ENCODE data around the gene IL13. TPM values are rescaled to one million over a fixed set of nuclear protein-coding genes. Genes with fewer than 3 reads are reported as not detected.

The IL13 gene
- total and polyA plus RNA-seq, 10 of the 15 experiments (the other 5 are each of a cell fraction or from before 2014, with no cell fraction given), result 0.06 to 0.40 (median 0.11) TPM; not detected in 6

GRCh38 chr5:132641841-132642240, 16.1 kb upstream of the IL13 start:
- FAIRE-seq (no peak), ATAC-seq (no peak), DNase-seq (ENCODE audit: low read depth, low spot score) (no peak)
- WGBS (ENCODE audit: insufficient coverage, insufficient replicate concordance, low lambda C conversion rate, missing lambda C conversion rate), result 97% methylated on average over 3 of the region's 3 CpGs
- no peaks in the 10 kb centered on the region for H4K20me1 ChIP-seq (ENCODE audit: control insufficient read depth, insufficient read depth)
- no peaks in the 10 kb centered on the region for H3K79me2 ChIP-seq (ENCODE audit: control insufficient read depth, insufficient read depth, low read length)
- H3K9ac ChIP-seq (ENCODE audit: control insufficient read depth, insufficient read depth, low read length), result no peak overlapping the region
- in situ Hi-C loops (cut with MboI) (no loop called here), intact Hi-C loops (cut with micrococcal nuclease; ENCODE audit: unreplicated experiment) (loop anchor here (2.0 kb wide), 1 partner anchor 19 kb away; no protein-coding TSS in a partner anchor)
- no peaks in the 10 kb centered on the region for H3K27me3 ChIP-seq (replicated peaks in 1 of 2; ENCODE audit: control insufficient read depth in 2 of 2, insufficient read depth in 2 of 2, low read length in 1 of 2)
- no peaks in the 10 kb centered on the region; the same call in 2 of the 3 replicates for H3K9me3 ChIP-seq (replicated peaks; ENCODE audit: control insufficient read depth, insufficient read depth, low read length)
- peak overlapping the region; percentile 34; the same call in 1 of the 2 replicates for H3K27ac ChIP-seq (ENCODE audit: control insufficient read depth, insufficient read depth)
- H3K4me2 ChIP-seq (ENCODE audit: control insufficient read depth, insufficient read depth), result no peak overlapping the region
- peaks cover 41% of the 10 kb centered on the region for H3K4me1 ChIP-seq (ENCODE audit: control insufficient read depth, insufficient read depth, low read length)
- no peak overlapping the region for H3K4me3 ChIP-seq
- H2AFZ ChIP-seq (ENCODE audit: control insufficient read depth, low read depth, low read length), result no peak overlapping the region
- ChIA-PET SMC1A (ENCODE audit: uncharacterized antibody, unreplicated experiment) (interaction anchor here (0.8 to 7.8 kb wide), 18 partner anchors 8 to 176 kb away, joined by 3 to 119 read pairs (median 5); partner anchors contain the start of genes CCNI2, IL13, IL4 and KIF3A), CTCF (interaction anchor here (0.8 to 4.8 kb wide), 8 partner anchors 11 to 178 kb away, joined by 3 to 28 read pairs (median 8); partner anchors contain the start of gene IL13), RAD21 (ENCODE audit: unreplicated experiment) (interaction anchor here (1.1 to 5.7 kb wide), 13 partner anchors 11 to 227 kb away, joined by 3 to 113 read pairs (median 6); partner anchors contain the start of genes IL13 and IL4), POLR2A (interaction anchor here (1.3 to 6.3 kb wide), 5 partner anchors 12 to 47 kb away, joined by 3 to 53 read pairs (median 17); partner anchors contain the start of gene IL13)
- TF ChIP-seq CEBPZ (IDR thresholded peaks at IDR 0.05; ENCODE audit: low read depth, low read length) (no peak), MXI1 (IDR thresholded peaks at IDR 0.05; ENCODE audit: low read depth, low read length) (no peak), CBX3 (IDR thresholded peaks at IDR 0.05; ENCODE audit: borderline replicate concordance, low read depth) (no peak), TAF1 (IDR thresholded peaks at IDR 0.05; ENCODE audit: borderline replicate concordance, low read depth, low read length) (no peak), MAX (IDR thresholded peaks at IDR 0.05; ENCODE audit: low read depth, low read length) (no peak), LARP7 (IDR thresholded peaks at IDR 0.05) (no peak), POLR2AphosphoS5 (IDR thresholded peaks at IDR 0.05; ENCODE audit: low read length) (no peak)
- TF ChIP-seq, protein P1, sequence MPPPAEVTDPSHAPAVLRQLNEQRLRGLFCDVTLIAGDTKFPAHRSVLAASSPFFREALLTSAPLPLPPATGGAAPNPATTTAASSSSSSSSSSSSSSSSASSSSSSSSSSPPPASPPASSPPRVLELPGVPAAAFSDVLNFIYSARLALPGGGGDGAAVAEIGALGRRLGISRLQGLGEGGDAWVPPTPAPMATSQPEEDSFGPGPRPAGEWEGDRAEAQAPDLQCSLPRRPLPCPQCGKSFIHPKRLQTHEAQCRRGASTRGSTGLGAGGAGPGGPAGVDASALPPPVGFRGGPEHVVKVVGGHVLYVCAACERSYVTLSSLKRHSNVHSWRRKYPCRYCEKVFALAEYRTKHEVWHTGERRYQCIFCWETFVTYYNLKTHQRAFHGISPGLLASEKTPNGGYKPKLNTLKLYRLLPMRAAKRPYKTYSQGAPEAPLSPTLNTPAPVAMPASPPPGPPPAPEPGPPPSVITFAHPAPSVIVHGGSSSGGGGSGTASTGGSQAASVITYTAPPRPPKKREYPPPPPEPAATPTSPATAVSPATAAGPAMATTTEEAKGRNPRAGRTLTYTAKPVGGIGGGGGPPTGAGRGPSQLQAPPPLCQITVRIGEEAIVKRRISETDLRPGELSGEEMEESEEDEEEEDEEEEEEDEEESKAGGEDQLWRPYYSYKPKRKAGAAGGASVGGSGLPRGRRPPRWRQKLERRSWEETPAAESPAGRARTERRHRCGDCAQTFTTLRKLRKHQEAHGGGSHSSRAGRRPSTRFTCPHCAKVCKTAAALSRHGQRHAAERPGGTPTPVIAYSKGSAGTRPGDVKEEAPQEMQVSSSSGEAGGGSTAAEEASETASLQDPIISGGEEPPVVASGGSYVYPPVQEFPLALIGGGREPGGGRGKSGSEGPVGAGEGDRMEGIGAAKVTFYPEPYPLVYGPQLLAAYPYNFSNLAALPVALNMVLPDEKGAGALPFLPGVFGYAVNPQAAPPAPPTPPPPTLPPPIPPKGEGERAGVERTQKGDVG (CRISPR knock-in tag; IDR thresholded peaks at IDR 0.05), result no peak
- TF ChIP-seq, protein P2, sequence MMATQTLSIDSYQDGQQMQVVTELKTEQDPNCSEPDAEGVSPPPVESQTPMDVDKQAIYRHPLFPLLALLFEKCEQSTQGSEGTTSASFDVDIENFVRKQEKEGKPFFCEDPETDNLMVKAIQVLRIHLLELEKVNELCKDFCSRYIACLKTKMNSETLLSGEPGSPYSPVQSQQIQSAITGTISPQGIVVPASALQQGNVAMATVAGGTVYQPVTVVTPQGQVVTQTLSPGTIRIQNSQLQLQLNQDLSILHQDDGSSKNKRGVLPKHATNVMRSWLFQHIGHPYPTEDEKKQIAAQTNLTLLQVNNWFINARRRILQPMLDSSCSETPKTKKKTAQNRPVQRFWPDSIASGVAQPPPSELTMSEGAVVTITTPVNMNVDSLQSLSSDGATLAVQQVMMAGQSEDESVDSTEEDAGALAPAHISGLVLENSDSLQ (IDR thresholded peaks at IDR 0.05), result no peak
- peaks cover 18 to 35% of the 10 kb centered on the region in 2 experiments for H3K36me3 ChIP-seq (ENCODE audit: control insufficient read depth in 2 of 2, insufficient read depth in 2 of 2, low read length in 1 of 2)
- no TSS peak for BruUV-seq (replicated peaks)

Measured in GM12878 (cell line).